B cell (primary cell): Measurements from ENCODE around the gene ATXN1.

Experiments
- EZH2 ChIP-seq: IDR thresholded peaks from 2 replicates; pipeline ENCODE4 v1.6.1; 2012; ENCODE audit warnings: borderline replicate concordance, low read depth, mild to moderate bottlenecking, moderate library complexity, low read length; ENCODE audit not compliant: insufficient read depth, poor library complexity, severe bottlenecking
- TF ChIP-seq, protein P1 (sequence below): fragments of 200-600 bp; IDR thresholded peaks from one replicate; pipeline ENCODE4 v1.8.0; 2022; ENCODE audit warnings: antibody characterized with exemption, mild to moderate bottlenecking

DNA sequence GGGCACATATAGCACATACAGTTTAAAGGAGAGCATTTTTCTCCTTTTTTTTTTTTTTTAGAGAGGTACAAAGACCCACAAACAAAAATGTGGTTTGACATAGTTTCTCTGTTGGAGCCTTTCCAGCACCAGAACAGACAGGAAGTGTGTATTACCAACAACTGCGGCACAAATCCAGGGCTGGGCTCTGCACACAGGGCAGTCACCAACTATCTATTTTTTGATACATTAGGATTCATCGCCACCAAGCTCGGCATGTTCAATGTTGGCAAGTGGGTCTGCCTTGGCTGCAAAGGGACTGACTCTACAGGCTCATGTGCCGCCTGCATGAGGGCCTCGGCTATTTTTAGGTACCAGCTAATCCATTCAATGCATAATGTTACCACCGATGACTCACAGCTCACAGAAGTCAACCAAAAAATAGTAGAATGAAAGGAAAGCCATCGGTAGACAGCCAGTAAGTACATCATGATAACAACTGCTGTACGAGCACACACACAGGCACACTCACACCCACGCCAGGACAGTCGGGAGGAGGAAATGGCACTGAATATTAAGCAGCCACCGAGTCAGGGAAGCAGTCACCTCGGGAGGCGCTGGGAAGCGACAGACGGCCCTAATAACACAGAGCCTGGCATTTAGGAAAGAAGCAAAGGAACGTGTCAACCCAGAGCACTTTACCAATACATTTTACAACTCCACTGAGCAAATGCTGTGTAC is 441.3 kb downstream of the ATXN1 start:
- TF ChIP-seq, protein P1, sequence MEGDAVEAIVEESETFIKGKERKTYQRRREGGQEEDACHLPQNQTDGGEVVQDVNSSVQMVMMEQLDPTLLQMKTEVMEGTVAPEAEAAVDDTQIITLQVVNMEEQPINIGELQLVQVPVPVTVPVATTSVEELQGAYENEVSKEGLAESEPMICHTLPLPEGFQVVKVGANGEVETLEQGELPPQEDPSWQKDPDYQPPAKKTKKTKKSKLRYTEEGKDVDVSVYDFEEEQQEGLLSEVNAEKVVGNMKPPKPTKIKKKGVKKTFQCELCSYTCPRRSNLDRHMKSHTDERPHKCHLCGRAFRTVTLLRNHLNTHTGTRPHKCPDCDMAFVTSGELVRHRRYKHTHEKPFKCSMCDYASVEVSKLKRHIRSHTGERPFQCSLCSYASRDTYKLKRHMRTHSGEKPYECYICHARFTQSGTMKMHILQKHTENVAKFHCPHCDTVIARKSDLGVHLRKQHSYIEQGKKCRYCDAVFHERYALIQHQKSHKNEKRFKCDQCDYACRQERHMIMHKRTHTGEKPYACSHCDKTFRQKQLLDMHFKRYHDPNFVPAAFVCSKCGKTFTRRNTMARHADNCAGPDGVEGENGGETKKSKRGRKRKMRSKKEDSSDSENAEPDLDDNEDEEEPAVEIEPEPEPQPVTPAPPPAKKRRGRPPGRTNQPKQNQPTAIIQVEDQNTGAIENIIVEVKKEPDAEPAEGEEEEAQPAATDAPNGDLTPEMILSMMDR: no peak
- no peak for TF ChIP-seq EZH2
